A549 treated with GW870086 at 1 μM for 4 hours (cell line): ENCODE measurements around the gene KRT83. TPM values are rescaled to one million over a fixed set of nuclear protein-coding genes. Genes with fewer than 3 reads are reported as not detected.

ENCODE experiments used
- total RNA-seq: library from RNA; stranded (reverse); fragments of 200-300 nt; extraction: Qiagen RNA extraction; gene quantifications from 5 replicates; pipeline ENCODE4 v1.2.3, GENCODE V29; 2022; ENCODE audit warnings: low read depth

KRT83 gene
- 2.9 to 7.2 TPM (median 6.3 TPM) in 5 replicates for total RNA-seq

GRCh38 chr12:52320784-52321400 lies at the start of gene KRT83:
KRT83 (minus strand) TSS chr12:52321398; CDS start chr12:52321335, 63 bp downstream.

GRCh38 chr12:52366738-52367485 lies 45.7 kb upstream of the KRT83 start, which contains the start of gene KRT85:
KRT85 (minus strand) TSS chr12:52367481; CDS start chr12:52367405, 76 bp downstream.

GRCh38 chr12:52291267-52291935 lies 29.8 kb downstream of the KRT83 start, which contains the start of gene KRT81:
KRT81 (minus strand) TSS chr12:52291534; CDS start chr12:52291465, 69 bp downstream.

GRCh38 chr12:52274521-52275120 lies 46.6 kb downstream of the KRT83 start, which contains the start of gene KRT86:
KRT86 (plus strand) TSS chr12:52274645; CDS start chr12:52301917, 27,272 bp downstream.

Other genes starting within 250 kb of the KRT83 start
- gene SMIM41, start 241.7 kb downstream of the KRT83 start, total RNA-seq, result not detected in 5 replicates
- 30.3 to 43.4 TPM (median 36.8 TPM) in 5 replicates for gene KRT80, start 129.4 kb downstream of the KRT83 start, total RNA-seq
- 4,163 to 5,096 TPM (median 4,633 TPM) in 5 replicates for gene KRT7, start 88.2 kb downstream of the KRT83 start, total RNA-seq
- 31.3 to 49.7 TPM (median 45.6 TPM) in 5 replicates for gene KRT86, start 46.8 kb downstream of the KRT83 start, total RNA-seq
- 3,338 to 4,063 TPM (median 3,935 TPM) in 5 replicates for gene KRT81, start 29.9 kb downstream of the KRT83 start, total RNA-seq
- gene KRT85, start 46.1 kb upstream of the KRT83 start, total RNA-seq, result not detected in 5 replicates
- not detected in 5 replicates for gene KRT84, start 64.3 kb upstream of the KRT83 start, total RNA-seq
- not detected in 5 replicates for gene KRT82, start 84.9 kb upstream of the KRT83 start, total RNA-seq
- 0.08 to 0.26 TPM (median 0.10 TPM) in 5 replicates for gene KRT75, start 113.0 kb upstream of the KRT83 start, total RNA-seq
- gene KRT6B, start 130.7 kb upstream of the KRT83 start, total RNA-seq, result 0.06 to 0.09 TPM in 2 of 5 replicates, not detected in the others
- gene KRT6C, start 152.4 kb upstream of the KRT83 start, total RNA-seq, result not detected in 5 replicates
- gene KRT6A, start 171.9 kb upstream of the KRT83 start, total RNA-seq, result 5.6 to 6.8 TPM (median 6.6 TPM) in 5 replicates
- gene KRT5, start 199.0 kb upstream of the KRT83 start, total RNA-seq, result 0.24 to 0.66 TPM (median 0.49 TPM) in 5 replicates
- gene KRT71, start 231.7 kb upstream of the KRT83 start, total RNA-seq, result not detected in 5 replicates